Activated T-cell treated with anti-CD3 and anti-CD28 coated beads, Interleukin-2, amount 50 U/mL, for 24 hours (primary cell): ENCODE results near the gene ACBD3.
"Not testable (repeated sequence)": the region's sequence is repeated elsewhere in the genome, so short reads cannot be mapped to it uniquely, and the experiment has no call there.

Experiments
- DNase-seq: peaks from one replicate; pipeline ENCODE4 v3.0.0-alpha.2; 2020
- H3K27ac Mint-ChIP-seq: 2 replicates; pipeline ENCODE4 v1.8.0; 2020; ENCODE audit warnings: mild to moderate bottlenecking, mixed read lengths
- H3K27me3 Mint-ChIP-seq: 2 replicates; pipeline ENCODE4 v1.8.0; 2020; ENCODE audit warnings: mixed read lengths
- H3K36me3 Mint-ChIP-seq: 2 replicates; pipeline ENCODE4 v1.8.0; 2020; ENCODE audit warnings: low read depth, mixed read lengths
- H3K4me1 Mint-ChIP-seq: 2 replicates; pipeline ENCODE4 v1.8.0; 2020; ENCODE audit warnings: low read depth, mixed read lengths
- H3K4me3 Mint-ChIP-seq: 2 replicates; pipeline ENCODE4 v1.8.0; 2020; ENCODE audit warnings: mild to moderate bottlenecking, moderate library complexity, mixed read lengths
- H3K9me3 Mint-ChIP-seq: 2 replicates; pipeline ENCODE4 v1.8.0; 2020; ENCODE audit warnings: mixed read lengths

ACBD3 gene

GRCh38 chr1:226209307-226210059 is 22.9 kb upstream of the ACBD3 start:
- Mint-ChIP-seq H3K4me3 (no peak overlapping the region), H3K9me3 (no peaks in the 10 kb centered on the region), H3K27me3 (no peaks in the 10 kb centered on the region), H3K36me3 (no peaks in the 10 kb centered on the region), H3K27ac (no peak overlapping the region), H3K4me1 (no peaks in the 10 kb centered on the region)
- no peak for DNase-seq

- no peak overlapping the region for H3K27ac Mint-ChIP-seq
- no peak for DNase-seq
- no peaks in the 10 kb centered on the region for H3K4me1 Mint-ChIP-seq
- peaks cover 2% of the 10 kb centered on the region for H3K27me3 Mint-ChIP-seq
- no peaks in the 10 kb centered on the region for H3K9me3 Mint-ChIP-seq
- no peaks in the 10 kb centered on the region for H3K36me3 Mint-ChIP-seq
- H3K4me3 Mint-ChIP-seq: no peak overlapping the region
Observed at GRCh38 chr1:226207048-226207447, 20.5 kb upstream of the ACBD3 start.

- Mint-ChIP-seq H3K4me3 (no peak overlapping the region), H3K9me3 (no peaks in the 10 kb centered on the region), H3K36me3 (no peaks in the 10 kb centered on the region), H3K27me3 (peaks cover 2% of the 10 kb centered on the region), H3K27ac (no peak overlapping the region), H3K4me1 (no peaks in the 10 kb centered on the region)
- no peak for DNase-seq
Observed at GRCh38 chr1:226204198-226204597, 17.7 kb upstream of the ACBD3 start.

GRCh38 chr1:226203655-226204054 is 17.1 kb upstream of the ACBD3 start:
- H3K27ac Mint-ChIP-seq: no peak overlapping the region
- peaks cover 2% of the 10 kb centered on the region for H3K27me3 Mint-ChIP-seq
- no peaks in the 10 kb centered on the region for H3K9me3 Mint-ChIP-seq
- H3K36me3 Mint-ChIP-seq: no peaks in the 10 kb centered on the region
- no peak for DNase-seq
- no peak overlapping the region for H3K4me3 Mint-ChIP-seq
- H3K4me1 Mint-ChIP-seq: no peaks in the 10 kb centered on the region

GRCh38 chr1:226203240-226203639 is 16.7 kb upstream of the ACBD3 start:
- Mint-ChIP-seq H3K27ac (no peak overlapping the region), H3K4me1 (no peaks in the 10 kb centered on the region), H3K36me3 (no peaks in the 10 kb centered on the region), H3K27me3 (peaks cover 2% of the 10 kb centered on the region), H3K4me3 (no peak overlapping the region), H3K9me3 (no peaks in the 10 kb centered on the region)
- no peak for DNase-seq

GRCh38 chr1:226202666-226203065 is 16.1 kb upstream of the ACBD3 start:
- H3K4me1 Mint-ChIP-seq: not testable (repeated sequence)

GRCh38 chr1:226202246-226202645 is 15.7 kb upstream of the ACBD3 start:
- no peaks in the 10 kb centered on the region for H3K9me3 Mint-ChIP-seq
- H3K27me3 Mint-ChIP-seq: peaks cover 2% of the 10 kb centered on the region
- DNase-seq: no peak
- H3K4me1 Mint-ChIP-seq: no peaks in the 10 kb centered on the region
- no peak overlapping the region for H3K4me3 Mint-ChIP-seq
- no peaks in the 10 kb centered on the region for H3K36me3 Mint-ChIP-seq
- H3K27ac Mint-ChIP-seq: no peak overlapping the region

More at GRCh38 chr1:226202666-226203065, 16.1 kb upstream of the ACBD3 start:
- not testable (repeated sequence) for H3K27me3 Mint-ChIP-seq, H3K27ac Mint-ChIP-seq, H3K4me3 Mint-ChIP-seq, DNase-seq, H3K9me3 Mint-ChIP-seq, H3K36me3 Mint-ChIP-seq

- Mint-ChIP-seq H3K27ac (no peak overlapping the region), H3K4me1 (no peaks in the 10 kb centered on the region), H3K27me3 (peaks cover 2% of the 10 kb centered on the region), H3K36me3 (no peaks in the 10 kb centered on the region), H3K9me3 (no peaks in the 10 kb centered on the region), H3K4me3 (no peak overlapping the region)
- DNase-seq: no peak
Observed at GRCh38 chr1:226201029-226201593, 14.6 kb upstream of the ACBD3 start.

- no peaks in the 10 kb centered on the region for H3K4me1 Mint-ChIP-seq
- no peak for DNase-seq
- no peak overlapping the region for H3K27ac Mint-ChIP-seq
- H3K36me3 Mint-ChIP-seq: no peaks in the 10 kb centered on the region
- H3K4me3 Mint-ChIP-seq: no peak overlapping the region
- peaks cover 2% of the 10 kb centered on the region for H3K27me3 Mint-ChIP-seq
- no peaks in the 10 kb centered on the region for H3K9me3 Mint-ChIP-seq
Observed at GRCh38 chr1:226199971-226200370, 13.4 kb upstream of the ACBD3 start.

GRCh38 chr1:226195144-226195543 is 8.6 kb upstream of the ACBD3 start:
- Mint-ChIP-seq H3K36me3 (no peaks in the 10 kb centered on the region), H3K9me3 (no peaks in the 10 kb centered on the region)

GRCh38 chr1:226187380-226187779 is 839 bp upstream of the ACBD3 start:
- H3K36me3 Mint-ChIP-seq: peaks cover 20% of the 10 kb centered on the region
- peak overlapping the region; percentile 92 for H3K4me3 Mint-ChIP-seq
- H3K4me1 Mint-ChIP-seq: peaks cover 30% of the 10 kb centered on the region
- no peaks in the 10 kb centered on the region for H3K9me3 Mint-ChIP-seq
- H3K27me3 Mint-ChIP-seq: no peaks in the 10 kb centered on the region
- peak overlapping the region; percentile 97 for H3K27ac Mint-ChIP-seq
- DNase-seq: no peak

More at GRCh38 chr1:226195144-226195543, 8.6 kb upstream of the ACBD3 start:
- H3K27ac Mint-ChIP-seq: no peak overlapping the region
- no peak for DNase-seq
- no peaks in the 10 kb centered on the region for H3K27me3 Mint-ChIP-seq
- H3K4me3 Mint-ChIP-seq: no peak overlapping the region
- no peaks in the 10 kb centered on the region for H3K4me1 Mint-ChIP-seq

GRCh38 chr1:226187019-226187322 is 430 bp upstream of the ACBD3 start:
- H3K36me3 Mint-ChIP-seq: peaks cover 23% of the 10 kb centered on the region
- DNase-seq: no peak
- H3K27me3 Mint-ChIP-seq: no peaks in the 10 kb centered on the region
- H3K27ac Mint-ChIP-seq: peak overlapping the region; percentile 97
- H3K4me1 Mint-ChIP-seq: peaks cover 34% of the 10 kb centered on the region
- H3K9me3 Mint-ChIP-seq: no peaks in the 10 kb centered on the region
- H3K4me3 Mint-ChIP-seq: peak overlapping the region; percentile 92

GRCh38 chr1:226185141-226186036 is 1.2 kb downstream of the ACBD3 start:
- no peaks in the 10 kb centered on the region for H3K9me3 Mint-ChIP-seq
- H3K27ac Mint-ChIP-seq: peak overlapping the region; percentile 95
- no peak for DNase-seq
- H3K36me3 Mint-ChIP-seq: peaks cover 36% of the 10 kb centered on the region
- H3K4me3 Mint-ChIP-seq: peak overlapping the region; percentile 92
- peaks cover 48% of the 10 kb centered on the region for H3K4me1 Mint-ChIP-seq
- H3K27me3 Mint-ChIP-seq: no peaks in the 10 kb centered on the region

GRCh38 chr1:226181996-226182714 is 4.4 kb downstream of the ACBD3 start:
- H3K27me3 Mint-ChIP-seq: no peaks in the 10 kb centered on the region
- no peak for DNase-seq
- H3K36me3 Mint-ChIP-seq: peaks cover 58% of the 10 kb centered on the region
- H3K4me3 Mint-ChIP-seq: no peak overlapping the region
- peaks cover 65% of the 10 kb centered on the region for H3K4me1 Mint-ChIP-seq
- H3K27ac Mint-ChIP-seq: no peak overlapping the region
- H3K9me3 Mint-ChIP-seq: no peaks in the 10 kb centered on the region
